IPS-NIHi11 (cell line): ENCODE results near the gene PLEKHG4B.
"Not testable (repeated sequence)": the region's sequence is repeated elsewhere in the genome, so short reads cannot be mapped to it uniquely, and the experiment has no call there.

Experiments used
- DNase-seq: peaks from one replicate; pipeline ENCODE4 v3.0.0; 2012; ENCODE audit warnings: mixed read lengths, low spot score

The PLEKHG4B gene

DNA sequence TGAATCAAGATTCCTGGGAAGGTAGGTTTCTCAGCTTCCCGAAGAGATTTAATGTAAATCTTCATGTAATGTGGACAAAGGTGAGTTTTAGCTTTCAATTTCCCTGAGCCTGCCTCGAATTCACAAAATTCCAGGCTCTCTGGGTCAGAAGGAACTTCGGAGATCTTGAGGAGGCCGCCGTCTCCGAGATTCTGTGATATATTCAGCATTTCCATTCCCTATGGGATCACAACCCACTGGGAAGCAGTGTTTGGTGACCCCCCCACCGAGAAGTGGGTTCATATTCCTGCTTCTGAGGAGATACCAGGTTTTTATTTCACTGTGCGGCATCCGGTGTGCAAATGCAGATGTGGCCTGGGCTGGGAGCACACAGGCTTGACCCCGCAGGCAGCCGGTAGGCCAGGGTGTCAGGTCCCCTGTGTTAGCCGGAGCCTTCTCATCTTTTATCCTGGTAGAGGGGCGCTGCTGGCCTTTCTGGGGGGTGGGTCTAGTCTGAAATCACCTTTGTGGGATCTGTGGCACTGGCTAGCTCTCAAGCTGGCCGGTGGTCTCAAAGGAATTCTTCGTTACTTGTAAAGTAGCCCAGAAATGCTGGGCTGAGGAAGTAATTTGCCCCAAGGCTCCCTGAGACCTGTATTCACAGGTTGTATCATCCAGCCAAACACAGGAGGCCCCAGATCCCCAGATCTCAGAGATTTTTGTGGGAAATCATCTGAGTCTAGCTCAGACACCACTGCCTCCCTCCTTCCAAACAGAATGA lies 1.4 kb downstream of the PLEKHG4B start:
- no peak for DNase-seq

DNA sequence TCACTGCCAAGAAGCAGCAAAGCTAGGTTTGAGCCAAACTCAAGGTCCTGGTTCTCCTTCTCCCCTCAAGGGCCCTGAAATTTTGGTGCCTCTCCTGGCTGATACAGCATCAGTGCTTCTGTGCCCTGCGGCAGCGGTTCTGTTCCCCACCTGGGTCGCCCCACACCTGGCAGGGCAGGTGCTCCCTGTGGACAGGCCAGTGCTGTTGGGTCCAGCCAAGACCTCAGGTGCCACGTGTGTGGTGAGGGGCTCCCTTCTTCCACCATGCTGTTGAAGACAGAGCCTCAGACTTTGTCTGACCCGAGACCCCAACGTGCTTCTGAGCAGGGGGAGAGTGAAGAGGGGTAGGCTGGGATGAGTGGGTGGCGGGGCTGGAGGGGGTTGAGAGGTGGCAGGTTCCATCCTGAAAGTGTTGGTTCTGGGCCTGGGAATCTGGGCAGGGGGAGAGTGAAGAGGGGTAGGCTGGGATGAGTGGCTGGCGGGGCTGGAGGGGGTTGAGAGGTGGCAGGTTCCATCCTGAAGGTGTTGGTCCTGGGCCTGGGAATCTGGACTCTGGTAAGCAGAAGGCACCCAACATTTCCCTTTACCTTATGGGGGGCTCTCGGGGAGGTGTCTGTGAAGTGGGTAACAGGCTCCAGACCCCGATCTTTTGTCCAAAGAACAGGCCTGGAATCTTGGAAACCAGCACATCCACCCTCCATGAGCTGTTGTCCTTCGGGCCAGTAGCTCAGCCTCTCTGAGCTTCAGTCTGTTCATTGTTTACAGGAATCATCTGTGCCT lies 2.3 kb downstream of the PLEKHG4B start:
- DNase-seq: no peak

GRCh38 chr5:95241-95980 lies 3.4 kb downstream of the PLEKHG4B start:
- no peak for DNase-seq

DNA sequence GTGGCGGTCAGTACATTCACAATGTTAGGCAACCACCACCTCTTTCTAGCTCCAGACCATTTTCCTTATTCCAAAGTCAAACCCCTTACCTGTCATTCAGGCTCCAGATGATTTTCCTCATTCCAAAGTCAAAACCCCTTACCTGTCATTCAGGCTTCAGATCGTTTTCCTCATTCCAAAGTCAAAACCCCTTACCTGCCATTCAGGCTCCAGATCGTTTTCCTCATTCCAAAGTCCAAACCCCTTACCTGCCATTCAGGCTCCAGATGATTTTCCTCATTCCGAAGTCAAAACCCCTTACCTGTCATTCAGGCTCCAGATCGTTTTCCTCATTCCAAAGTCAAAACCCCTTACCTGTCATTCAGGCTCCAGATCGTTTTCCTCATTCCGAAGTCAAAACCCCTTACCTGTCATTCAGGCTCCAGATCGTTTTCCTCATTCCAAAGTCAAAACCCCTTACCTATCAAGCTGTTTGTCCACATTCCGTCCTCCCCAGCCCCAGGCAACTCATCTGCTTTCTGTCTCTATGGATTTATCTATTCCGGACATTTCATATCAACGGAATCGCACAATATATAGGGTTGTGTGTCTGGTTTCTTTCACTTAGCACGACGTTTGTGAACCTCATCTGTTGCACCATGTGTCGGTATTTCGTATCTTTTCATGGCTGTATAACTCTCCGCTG lies 5.2 kb downstream of the PLEKHG4B start:
- no peak for DNase-seq

DNA sequence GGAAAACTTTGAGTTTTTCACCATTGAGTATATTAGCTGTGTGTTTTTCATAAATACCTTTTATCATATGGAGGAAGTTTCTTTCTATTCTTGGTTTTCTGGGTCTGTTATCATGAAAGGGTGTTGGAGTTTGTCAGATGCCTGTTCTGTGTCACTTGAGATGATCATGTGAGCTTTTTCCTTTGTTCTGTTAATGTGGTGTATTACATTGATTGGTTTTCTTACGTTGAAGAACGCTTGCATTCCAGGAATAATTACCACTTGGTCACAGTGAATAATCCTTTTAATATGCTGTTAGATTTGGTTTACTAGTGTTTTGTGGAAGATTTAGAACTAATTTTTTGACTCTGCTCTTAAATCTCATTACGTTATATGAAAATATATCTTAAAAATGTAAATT lies 7.8 kb downstream of the PLEKHG4B start:
- DNase-seq: no peak

- no peak for DNase-seq
Measured at GRCh38 chr5:102411-103043, 10.6 kb downstream of the PLEKHG4B start.

GRCh38 chr5:104106-104505 lies 12.1 kb downstream of the PLEKHG4B start:
- not testable (repeated sequence) for DNase-seq

- no peak for DNase-seq
Measured at GRCh38 chr5:104778-105296, 12.9 kb downstream of the PLEKHG4B start.

DNA sequence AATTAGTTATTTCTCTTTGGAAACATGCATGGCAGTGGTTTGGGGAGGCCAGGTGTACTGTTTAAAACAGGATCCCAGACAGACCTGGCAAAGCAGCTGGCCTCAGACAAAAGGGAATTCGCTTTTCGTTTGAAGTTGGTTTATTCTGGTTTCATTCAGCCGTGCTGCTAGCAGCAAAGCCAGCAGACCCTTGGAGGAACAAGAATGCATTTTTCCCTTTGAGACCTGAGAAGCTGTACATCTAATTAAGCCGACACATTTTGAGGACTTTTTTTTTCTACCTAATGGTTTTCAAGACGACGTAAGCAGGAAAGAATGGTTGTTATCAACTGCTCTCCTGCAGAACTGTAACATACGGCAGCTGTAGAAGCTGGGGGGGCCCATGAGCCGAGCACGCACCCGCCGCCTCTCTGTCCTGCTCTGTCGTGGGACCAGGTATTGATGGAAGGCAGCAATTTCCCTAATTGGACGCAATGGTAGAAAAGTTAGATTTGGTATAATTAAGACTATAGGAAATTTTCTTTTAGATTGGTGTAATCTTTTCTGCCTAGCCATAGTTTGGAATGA lies 13.6 kb downstream of the PLEKHG4B start:
- no peak for DNase-seq

DNA sequence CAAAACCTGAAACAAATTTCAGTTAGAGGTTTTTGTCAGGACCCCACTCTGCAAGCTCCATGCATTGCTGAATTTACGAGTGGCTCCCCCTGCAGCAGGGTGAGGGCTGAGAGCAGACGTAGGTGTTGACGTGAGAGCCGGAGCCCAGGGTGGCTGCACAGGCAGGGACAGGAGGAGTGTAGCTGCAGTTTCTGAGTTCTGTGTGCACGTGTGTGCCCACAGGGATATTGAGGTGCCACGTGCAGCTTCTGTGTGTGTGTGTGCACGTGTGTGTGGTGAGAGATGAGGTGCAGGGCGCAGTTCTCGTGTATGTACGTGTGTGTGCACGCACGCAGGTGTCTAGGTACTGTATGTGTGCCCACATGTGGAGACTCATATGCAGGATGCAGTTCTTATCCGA lies 14.6 kb downstream of the PLEKHG4B start:
- peak; percentile 46 for DNase-seq

DNA sequence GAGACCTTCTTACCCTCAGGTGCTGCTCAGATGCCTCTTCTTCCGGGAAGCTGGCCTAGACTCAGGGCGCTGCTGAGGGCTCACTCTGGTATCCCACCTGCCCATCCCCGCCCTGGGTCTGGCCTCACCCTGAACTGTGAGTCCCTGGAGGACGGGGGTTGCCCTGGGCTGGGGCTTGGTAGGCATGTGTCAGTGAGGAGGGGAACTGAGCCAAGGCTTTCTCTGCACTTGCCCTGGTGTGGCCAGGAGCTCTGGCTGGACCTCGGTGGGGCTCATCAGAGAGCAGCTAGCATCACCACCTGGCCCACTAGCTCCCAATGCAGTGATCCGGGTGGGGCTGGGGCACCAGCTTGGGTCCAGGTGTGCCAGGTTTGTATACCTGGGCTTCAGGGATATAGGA lies 15.6 kb downstream of the PLEKHG4B start:
- no peak for DNase-seq

- no peak for DNase-seq
Measured at GRCh38 chr5:109826-110225, 17.9 kb downstream of the PLEKHG4B start.

- no peak for DNase-seq
Measured at GRCh38 chr5:110270-110888, 18.4 kb downstream of the PLEKHG4B start.

DNA sequence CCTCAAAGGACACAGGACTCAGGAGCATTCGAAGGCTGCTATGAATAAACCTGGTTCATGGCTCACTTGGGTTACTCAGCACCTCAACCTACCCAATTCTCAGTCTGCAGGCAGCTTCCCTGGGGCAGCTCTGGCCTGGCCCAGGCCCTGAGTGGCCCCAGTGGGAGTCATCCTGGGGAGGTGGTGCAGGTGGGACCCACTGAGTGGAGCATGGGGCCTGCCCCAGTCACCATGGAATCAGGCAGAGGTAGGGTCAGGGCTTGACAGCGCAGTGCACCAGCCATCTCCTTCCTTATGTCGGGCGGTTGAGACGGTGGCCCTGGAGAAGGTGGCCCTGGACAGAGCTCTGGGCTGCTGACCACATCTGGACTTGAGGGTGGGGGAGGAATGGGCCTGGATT lies 19.2 kb downstream of the PLEKHG4B start:
- DNase-seq: no peak

GRCh38 chr5:119486-120097 lies 27.6 kb downstream of the PLEKHG4B start:
- DNase-seq: no peak

DNA sequence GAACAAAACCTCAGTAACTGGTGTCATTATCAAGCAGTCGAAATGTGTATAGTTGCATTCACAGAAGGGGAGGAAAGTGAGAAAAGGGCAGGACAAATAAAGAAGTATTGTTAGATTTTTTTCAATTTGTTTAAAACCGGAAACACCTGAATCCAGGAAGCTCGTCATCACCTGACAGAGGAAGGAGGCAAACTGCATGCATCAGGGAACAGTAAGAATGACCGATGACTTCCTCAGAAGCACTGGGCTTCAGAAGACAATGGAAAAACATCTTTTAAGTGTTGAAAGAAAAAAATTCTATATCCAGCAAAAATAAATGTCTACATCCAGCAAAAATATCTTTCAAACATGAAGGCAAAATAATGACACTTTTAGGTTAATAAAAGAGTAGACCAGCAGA lies 29.5 kb downstream of the PLEKHG4B start:
- DNase-seq: no peak

- no peak for DNase-seq
Measured at GRCh38 chr5:125815-126214, 33.8 kb downstream of the PLEKHG4B start.

DNA sequence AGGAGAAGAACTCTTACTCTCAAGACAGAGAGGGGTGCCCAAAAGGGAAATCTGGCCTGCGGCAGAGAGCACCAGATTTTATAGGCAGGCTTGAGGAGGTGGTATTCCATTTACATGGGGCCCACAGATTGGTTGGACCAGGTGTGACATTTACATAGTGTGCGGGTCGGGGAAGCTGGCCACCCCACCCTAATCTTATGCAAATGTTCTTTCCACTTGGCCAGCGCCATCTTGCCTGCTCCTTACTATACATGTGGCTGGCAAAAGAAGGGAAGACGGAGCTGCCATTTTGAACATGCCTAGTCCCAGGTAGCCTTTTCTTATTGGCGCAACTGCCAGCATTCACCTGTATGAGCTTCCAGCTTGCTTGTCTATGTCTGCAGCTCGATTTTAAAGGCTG lies 34.8 kb downstream of the PLEKHG4B start:
- no peak for DNase-seq

DNA sequence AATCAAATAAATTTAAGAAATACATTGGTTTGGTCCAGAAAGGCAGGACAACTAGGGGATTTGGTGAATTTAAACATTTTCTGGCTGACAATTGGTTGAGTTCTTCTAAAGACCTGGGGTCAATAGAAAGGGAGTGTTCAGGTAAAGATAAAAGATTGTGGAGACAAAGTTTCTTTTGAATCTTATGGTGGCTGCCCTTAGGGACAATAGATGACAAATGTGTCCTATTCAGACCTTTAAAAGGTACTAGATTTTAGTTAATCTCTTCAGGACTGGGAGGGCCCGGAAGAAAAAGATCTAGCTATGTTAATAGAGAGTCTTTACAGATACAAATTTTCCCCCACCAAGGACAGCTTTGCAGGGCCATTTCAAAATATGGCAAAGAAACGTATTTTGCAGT lies 35.9 kb downstream of the PLEKHG4B start:
- no peak for DNase-seq

DNA sequence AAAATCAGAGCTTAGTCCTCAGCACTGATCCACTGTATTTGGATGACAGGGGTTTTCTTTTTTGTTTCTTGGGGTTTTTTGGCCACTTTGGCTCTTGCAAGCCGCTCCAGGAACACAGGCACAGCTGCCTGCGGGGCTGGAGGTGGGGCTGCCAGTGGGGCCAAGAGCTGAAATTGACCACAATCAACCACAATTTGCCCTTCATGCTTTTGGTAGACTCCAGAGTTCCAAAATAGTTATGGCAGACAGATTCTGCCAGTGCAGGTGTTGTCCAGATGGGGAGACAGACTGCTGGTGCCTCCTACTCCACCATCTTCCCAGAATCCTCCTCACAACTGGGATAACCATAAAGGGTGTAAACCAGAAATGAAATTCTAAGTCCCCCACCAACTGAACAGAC lies 36.5 kb downstream of the PLEKHG4B start:
- DNase-seq: no peak
